ENCODE data around the gene TMED7.

DNA sequence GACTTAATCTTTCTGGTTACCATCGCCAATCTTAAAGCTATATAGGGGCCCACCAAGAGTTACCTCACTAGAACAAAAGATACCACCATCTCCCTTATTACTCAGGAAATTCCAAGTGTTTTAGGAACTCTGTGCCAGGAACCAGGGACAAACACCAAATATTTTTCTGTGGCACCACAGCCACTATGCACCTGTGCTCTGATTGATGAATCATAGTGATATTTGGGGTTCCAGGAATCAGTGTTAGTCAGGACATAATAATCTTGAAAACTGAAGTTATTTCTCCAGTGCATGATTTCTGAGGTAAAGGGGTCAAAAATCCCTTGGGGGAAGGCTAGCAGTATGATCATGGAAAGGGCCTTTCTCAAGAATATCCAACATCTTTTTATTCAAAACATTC, 10.2 kb upstream of the TMED7 start:
- TF ChIP-seq, protein P1, sequence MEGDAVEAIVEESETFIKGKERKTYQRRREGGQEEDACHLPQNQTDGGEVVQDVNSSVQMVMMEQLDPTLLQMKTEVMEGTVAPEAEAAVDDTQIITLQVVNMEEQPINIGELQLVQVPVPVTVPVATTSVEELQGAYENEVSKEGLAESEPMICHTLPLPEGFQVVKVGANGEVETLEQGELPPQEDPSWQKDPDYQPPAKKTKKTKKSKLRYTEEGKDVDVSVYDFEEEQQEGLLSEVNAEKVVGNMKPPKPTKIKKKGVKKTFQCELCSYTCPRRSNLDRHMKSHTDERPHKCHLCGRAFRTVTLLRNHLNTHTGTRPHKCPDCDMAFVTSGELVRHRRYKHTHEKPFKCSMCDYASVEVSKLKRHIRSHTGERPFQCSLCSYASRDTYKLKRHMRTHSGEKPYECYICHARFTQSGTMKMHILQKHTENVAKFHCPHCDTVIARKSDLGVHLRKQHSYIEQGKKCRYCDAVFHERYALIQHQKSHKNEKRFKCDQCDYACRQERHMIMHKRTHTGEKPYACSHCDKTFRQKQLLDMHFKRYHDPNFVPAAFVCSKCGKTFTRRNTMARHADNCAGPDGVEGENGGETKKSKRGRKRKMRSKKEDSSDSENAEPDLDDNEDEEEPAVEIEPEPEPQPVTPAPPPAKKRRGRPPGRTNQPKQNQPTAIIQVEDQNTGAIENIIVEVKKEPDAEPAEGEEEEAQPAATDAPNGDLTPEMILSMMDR (IDR thresholded peaks at IDR 0.05): no peak
- TF ChIP-seq POLR2A (IDR thresholded peaks at IDR 0.05): no peak
